ENCODE results near the gene TMPRSS9.
"Not testable (repeated sequence)": the region's sequence is repeated elsewhere in the genome, so short reads cannot be mapped to it uniquely, and the experiment has no call there.

TMPRSS9 gene

GRCh38 chr19:2416321-2417097, 56.4 kb downstream of the TMPRSS9 start:
- in situ Hi-C loops (cut with MboI; ENCODE audit: low sequenced_read_pairs): no loop called here

- in situ Hi-C loops (cut with MboI; ENCODE audit: low sequenced_read_pairs): not testable (repeated sequence)
These were observed 57.4 kb downstream of the TMPRSS9 start for GRCh38 chr19:2417436-2417835.

GRCh38 chr19:2417881-2418406, 57.9 kb downstream of the TMPRSS9 start:
- in situ Hi-C loops (cut with MboI; ENCODE audit: low sequenced_read_pairs): no loop called here

DNA sequence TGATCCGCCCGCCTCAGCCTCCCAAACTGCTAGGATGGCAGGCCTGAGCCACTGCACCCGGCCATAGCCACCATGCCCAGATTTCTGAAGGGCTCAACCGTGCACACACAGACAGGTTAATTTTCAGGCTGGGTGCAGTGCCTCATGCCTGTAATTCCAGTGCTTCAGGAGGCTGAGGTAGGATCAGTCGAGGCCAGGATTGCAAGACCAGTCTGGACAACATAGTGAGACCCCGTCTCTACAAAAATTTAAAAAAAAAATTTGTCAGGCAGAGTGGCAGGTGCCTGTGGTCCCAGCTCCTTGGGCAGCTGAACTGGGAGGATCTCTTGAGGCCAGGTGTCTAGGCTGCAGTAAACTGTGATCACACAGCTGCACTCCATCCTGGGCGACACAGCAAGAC, 59.7 kb downstream of the TMPRSS9 start:
- in situ Hi-C loops (cut with MboI; ENCODE audit: low sequenced_read_pairs): no loop called here

DNA sequence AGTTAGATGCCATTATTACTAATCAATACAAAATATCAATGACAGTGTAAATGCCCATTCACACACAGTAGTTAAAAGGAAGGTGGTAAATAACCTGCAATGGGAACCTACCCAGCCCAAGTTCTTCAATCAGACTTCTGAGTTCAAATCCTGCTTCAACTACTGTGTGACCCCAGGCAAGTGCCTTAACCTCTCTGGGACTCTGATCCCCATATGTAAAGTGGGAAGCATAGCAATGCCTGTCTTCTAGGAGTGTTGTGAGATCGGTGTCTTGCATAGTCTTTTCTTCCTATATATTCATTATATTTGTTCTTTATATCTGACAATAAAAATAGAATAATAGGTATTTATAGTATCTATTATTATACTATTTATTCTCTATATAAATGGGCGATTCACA, 60.4 kb downstream of the TMPRSS9 start:
- in situ Hi-C loops (cut with MboI; ENCODE audit: low sequenced_read_pairs): no loop called here

GRCh38 chr19:2421581-2422306, 61.7 kb downstream of the TMPRSS9 start:
- in situ Hi-C loops (cut with MboI; ENCODE audit: low sequenced_read_pairs): no loop called here

DNA sequence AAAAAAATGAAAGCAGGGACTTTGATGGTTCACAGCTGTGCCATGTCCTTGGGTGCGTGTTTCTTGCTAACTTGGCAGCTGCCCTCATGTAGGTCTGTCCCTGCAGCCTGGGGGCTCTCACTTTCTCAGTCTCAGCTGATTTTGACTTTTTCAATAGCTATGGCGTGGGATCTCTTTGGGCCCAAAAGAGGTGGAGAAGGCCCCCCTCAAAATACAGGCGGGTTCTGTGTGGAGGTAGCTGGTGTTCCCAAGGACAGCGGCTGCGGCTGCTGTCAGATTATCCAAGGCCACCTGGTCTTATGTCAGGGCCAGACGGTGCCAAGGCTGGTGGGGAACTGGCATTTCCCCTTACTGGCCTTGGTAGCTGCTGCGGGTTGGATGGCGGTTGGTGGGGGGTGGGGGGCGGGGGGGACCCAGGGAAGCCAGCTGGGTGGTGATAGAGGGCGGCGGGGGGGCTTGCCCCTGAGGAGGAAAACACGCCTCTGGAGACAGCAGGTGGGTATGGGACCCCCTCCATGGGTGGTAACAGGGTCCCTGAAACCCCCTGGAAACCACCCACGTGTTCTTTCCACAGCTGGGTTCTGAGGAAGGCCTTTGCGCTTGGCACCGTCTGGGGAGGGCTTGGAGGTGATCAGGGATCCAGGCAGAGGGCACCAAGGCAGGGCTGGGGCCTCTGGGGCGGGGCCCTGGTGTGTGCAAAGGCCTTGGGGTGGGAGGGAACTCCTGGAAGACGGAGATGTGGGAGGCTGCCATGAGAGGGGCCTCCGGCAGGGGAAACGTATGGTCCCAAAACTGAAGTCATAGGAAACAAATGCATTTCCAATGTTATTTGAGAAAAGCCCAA, 63.2 kb downstream of the TMPRSS9 start:
- in situ Hi-C loops (cut with MboI; ENCODE audit: low sequenced_read_pairs): no loop called here

DNA sequence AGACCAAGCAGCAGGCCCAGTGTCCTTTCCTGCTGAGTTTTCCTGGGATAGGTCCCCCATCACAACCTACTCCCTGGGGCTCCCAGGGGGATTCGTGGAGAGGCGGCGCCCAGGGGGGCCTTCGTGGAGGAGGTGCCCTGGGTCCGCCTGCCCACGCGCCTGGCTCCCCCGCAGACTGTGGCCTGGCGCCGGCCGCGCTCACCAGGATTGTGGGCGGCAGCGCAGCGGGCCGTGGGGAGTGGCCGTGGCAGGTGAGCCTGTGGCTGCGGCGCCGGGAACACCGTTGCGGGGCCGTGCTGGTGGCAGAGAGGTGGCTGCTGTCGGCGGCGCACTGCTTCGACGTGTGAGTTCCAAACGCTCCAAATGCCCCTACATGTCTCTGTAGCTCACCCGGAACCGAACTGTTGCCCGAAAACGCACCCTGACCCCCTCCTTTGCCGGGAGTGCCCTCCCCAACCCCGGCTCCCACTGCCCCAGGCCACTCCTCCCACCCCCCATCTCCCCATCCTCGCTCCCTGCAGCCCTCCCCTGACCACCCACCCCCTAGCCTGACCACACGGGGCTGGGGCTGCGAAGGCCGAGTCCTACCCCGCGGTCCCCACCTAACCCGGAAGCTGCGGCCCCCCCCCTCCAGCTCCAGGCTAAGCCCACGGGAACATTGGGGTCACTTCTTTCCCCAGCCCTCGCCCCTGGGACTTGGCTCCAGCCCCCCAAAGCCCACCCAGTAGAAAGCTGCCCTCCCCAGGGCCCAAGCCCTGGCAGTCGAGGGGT, 64.0 kb downstream of the TMPRSS9 start:
- in situ Hi-C loops (cut with MboI; ENCODE audit: low sequenced_read_pairs): no loop called here

- in situ Hi-C loops (cut with MboI; ENCODE audit: low sequenced_read_pairs): no loop called here
These were observed 64.9 kb downstream of the TMPRSS9 start for GRCh38 chr19:2424686-2425621.

DNA sequence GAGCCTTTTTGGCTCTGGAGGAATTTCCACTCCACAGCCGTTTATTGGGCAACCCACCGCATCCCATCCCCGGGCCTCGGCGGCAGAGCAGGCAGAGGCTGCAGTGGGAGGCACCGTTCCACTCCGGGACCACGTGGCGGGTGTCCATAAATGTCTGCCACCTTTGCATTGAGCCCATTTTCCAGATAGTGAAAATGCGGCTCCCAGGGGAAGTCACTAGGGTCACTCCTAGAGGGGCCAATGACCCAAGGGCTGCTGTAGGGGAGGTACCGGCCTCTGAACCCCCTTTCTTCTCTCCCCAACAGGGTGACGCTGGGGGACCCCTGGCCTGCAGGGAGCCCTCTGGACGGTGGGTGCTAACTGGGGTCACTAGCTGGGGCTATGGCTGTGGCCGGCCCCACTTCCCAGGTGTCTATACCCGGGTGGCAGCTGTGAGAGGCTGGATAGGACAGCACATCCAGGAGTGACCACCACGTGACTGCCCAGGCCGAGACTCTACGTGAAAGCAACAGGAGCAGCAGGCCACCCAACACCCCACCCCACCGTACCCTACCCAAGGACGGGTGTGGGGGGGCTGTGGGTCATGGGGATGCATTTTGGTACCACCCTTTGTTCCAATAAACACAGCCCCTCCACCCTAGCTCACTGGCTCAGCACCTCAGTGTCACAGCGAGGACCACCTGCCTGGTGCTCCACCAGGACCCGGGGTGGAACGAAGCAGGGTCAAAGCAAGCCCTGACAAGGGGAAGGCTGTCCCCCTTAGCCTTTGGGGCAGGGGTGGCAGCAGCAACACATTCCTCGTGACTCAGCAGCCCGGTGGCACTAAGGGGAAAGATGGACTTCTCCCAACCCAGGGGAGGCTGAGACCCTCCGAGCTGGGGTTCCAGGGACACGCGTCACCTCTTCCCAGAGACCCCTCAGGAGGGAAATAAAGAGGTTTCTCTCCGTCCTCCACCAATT, 65.8 kb downstream of the TMPRSS9 start:
- in situ Hi-C loops (cut with MboI; ENCODE audit: low sequenced_read_pairs): no loop called here

- in situ Hi-C loops (cut with MboI; ENCODE audit: low sequenced_read_pairs): no loop called here
These were observed 66.8 kb downstream of the TMPRSS9 start for GRCh38 chr19:2426611-2427428.

DNA sequence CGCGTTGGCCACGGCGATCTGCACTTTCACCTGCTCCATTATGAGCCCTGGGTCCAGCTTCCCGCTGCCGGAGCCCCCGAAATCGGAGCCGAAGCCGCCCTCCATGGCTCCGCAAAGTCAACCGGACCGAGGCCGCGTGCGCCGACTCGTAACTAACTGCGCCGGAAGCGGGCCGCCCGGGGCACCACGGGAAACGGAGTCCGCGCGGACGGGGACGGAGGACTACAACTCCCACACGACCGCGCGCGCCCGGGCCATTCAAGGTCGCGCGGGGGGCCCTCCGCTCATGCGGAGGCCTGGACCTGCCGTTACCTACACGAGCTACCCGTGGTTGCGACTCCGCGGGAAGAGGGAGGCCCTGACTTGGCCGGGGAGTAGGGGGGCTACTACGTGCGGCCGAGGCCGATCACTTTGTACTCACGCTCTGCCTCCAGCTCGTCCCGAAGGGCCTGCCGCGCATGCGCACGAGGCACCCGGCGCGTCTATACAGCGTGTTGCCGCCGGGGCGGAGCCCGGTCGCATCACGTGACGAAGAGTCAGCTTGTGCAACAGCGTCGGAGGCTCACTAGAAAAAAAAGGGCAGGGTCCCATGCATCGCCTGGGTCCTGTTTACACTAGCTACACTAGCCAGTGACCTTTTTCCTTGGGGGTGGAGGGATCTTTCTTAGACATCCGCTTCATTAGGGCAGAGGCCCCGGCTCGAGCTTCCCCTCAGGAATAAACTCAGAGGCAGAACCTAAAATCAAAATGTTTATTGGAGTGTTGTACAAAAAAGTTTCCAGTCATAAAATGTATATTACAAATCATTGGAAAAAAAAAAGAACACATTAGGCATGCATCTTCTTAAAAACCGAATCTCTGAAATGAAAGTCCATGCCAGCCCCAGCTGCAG, 67.6 kb downstream of the TMPRSS9 start, which contains the start of gene TIMM13:
TIMM13 (minus strand) TSS at position 158 of the 892 bp plus-strand sequence; CDS start at position 105, 53 bp downstream.
- in situ Hi-C loops (cut with MboI; ENCODE audit: low sequenced_read_pairs): no loop called here

GRCh38 chr19:2428321-2428690, 68.2 kb downstream of the TMPRSS9 start:
- in situ Hi-C loops (cut with MboI; ENCODE audit: low sequenced_read_pairs): no loop called here

DNA sequence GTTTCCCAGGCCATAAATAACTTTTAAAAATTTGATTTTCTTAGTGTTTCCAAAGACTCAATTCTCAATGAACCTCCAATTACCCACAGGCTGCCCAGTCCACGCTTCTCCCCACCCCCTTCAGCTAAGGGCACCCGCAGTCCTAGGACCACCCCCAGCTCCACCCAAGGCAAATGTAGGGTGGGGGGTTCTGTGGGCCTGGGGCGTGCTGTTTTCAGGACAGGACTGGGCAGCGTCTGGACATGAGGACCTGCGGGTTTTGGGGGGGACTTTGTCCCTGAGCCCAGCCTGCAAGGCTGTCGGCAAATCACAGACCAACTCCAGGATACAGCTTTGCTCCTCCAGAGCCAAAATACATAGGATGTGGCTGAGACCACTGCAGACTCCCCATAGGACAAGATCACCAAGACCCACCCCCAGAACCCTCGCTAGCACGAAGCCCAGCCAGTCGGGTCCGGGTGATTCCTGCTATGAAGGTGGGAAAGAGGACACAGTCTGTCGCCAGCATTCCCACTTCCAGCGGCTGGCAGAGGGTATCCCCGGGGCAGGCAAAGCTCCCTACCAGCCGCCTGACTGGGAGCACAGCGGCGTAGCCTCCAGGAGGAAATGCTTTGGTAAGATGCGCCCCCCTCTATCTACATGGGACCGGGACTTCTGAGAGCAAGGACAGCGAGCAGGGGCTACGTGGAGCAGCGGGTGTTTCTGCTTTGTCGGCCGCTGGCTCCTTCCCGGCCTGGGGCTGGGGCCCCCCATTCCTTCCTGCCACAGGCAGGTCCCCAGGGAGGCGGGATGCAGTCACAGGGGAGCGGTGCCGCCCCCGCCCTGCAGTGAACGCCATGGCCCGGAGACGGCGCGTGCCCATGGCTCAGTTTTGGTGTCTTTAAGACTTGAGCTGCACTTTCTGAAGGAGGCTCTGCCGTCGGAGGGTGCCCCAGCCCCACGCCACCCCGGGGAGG, 69.0 kb downstream of the TMPRSS9 start:
- in situ Hi-C loops (cut with MboI; ENCODE audit: low sequenced_read_pairs): no loop called here

DNA sequence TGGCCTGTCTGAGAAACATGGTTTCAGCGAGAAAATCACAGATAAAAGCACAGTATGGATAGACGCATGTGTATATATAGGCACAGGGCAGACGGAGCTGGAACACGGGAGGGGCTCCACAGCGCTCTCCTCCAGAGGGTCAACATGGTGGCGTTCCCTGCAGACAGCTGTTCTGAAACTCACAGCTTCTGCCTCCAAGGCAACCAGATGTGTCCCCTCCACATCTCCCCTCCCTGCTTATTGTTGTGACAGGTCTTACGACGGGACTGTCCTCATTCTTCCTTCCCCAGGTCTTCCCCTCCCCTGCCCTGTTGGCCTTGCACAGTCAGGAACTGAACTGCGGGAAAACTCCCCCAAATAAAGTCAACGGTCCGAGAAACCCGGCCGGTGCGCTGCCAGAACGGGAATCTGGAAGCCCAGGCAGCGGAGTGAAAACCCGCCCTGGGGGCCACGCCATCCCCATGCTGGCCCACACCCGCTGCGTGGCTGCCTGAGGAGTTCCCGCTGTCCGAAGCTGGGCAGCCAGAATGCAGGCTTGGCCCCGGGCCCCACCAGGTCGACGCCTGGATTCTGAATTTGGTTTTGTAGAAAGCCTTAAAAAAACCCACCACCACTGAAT, 70.0 kb downstream of the TMPRSS9 start:
- in situ Hi-C loops (cut with MboI; ENCODE audit: low sequenced_read_pairs): no loop called here

All from HL-60/S4 (cell line).